ENCODE data around the gene AREL1.

The AREL1 gene

DNA sequence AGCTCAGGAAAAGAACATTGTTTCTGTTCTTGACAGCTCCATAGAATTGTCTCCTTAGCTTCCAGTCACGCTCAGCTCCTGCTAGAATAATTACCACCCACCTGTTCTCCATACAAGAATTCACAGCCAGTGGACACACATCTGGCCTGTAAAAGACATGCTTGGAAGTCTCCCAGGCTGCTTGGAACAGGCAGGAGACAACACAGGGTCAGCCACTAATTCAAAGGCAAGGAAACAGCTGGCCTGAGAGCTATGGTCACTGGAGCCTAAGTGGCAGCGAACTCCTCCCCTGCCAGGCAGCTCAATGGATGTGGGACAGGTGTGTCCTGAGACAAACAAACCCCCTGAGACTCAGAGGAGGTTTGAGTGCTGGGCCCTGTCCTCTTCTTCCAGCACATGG, 77.9 kb downstream of the AREL1 start:
- no peak for DNase-seq

- DNase-seq: no peak
Observed at GRCh38 chr14:74634481-74634880, 78.4 kb downstream of the AREL1 start.

DNA sequence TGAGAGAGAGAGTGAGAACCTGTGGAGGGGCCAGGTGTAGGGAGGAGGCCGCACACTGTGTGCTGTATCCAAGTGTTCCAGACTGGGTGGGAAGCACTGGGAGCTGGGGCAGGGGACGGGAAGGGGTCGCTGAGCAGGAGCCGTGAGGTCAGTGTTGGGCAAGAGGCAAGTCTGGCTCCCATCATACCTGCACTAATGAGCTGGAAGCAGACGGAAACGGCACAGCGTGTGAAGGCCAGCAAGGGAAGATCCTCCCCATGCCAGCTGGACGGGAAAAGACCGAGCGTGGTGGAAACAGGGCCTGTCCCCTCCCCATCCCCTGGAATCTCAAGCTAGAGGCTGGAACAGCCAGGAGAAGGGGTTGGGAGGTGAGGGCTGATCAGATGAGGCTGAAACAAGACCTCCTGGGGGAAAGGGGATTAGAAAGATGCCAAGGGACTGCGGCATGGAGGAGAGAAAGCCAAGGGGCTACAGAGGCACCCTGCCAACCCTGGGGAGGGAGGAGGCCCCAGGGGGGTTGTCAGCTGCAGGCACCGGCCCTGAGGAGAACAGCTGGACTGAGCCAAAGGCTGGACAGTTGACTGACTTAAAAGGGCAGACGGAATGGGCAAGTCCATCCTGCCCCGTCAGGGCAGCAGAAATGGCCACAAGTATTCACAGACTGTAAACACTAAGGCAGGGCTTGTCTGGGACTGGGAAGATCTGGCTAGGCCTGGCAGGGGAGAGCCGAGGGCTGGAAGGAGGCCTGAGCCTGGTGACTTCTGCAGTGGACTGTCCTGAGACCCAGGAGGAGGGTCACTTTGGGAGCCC, 81.8 kb downstream of the AREL1 start:
- no peak for DNase-seq

GRCh38 chr14:74628418-74628817, 84.5 kb downstream of the AREL1 start:
- DNase-seq: no peak

DNA sequence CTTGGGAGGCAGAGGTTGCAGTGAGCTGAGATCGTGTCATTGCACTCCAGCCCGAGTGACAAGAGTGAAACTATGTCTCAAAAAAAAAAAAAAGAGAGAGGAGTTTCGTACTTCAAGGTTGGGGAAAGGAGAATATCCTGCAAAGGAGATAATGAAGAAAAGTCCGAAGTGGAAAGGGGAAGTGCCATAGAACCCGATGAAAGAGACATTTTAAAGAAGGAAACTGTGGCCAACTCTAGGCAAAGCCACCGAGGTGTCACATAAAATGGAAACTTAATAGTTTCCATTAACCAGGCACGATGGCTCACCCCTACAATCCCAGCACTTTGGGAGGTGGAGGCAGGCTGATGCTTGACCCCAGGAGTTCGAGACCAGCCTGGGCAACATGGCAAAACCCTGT, 85.8 kb downstream of the AREL1 start:
- DNase-seq: no peak

GRCh38 chr14:74622257-74622656, 90.6 kb downstream of the AREL1 start:
- DNase-seq: no peak

DNA sequence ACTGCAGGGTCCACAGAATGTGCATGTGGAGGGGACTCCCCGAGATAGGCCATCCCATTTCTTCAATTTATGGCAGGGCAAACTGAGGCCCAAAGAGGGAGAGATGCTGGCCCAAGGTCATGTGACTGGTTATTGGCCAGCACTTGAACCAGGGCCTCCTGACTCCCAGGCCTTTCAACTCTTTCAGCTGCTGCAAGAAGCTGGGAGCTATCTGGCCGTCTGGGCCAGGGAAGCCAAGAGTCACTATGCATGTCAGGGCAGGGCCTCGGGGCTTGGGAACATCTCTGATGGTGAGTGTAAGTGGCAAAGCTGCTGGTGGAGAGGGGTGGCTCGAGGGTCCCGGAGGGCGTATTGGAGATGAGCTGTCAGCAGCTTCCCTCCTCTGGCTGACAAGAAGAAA, 91.3 kb downstream of the AREL1 start:
- no peak for DNase-seq

GRCh38 chr14:74620923-74621322, 92.0 kb downstream of the AREL1 start:
- DNase-seq: no peak

DNA sequence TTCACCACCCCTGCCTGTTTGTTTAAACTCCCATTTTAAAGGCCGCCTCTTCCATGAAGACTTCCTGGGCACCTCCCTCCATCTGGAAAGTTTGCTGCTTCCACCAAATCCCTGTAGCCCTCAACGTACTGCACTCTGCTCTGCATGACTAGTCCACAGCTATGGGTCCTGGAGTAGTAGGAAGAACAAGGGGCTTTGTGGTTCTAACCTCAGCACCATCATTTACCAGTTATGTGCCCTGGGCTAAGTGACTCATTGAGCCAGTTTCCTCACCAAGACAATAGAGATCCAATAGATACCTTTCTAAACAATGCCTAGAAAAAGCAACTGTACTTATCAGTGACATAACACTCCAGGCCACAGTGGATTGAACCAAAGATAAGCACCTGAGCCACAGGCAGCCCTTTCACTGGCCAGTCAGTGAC, 92.4 kb downstream of the AREL1 start:
- no peak for DNase-seq

GRCh38 chr14:74619672-74620131, 93.2 kb downstream of the AREL1 start:
- no peak for DNase-seq

GRCh38 chr14:74618078-74618952, 94.6 kb downstream of the AREL1 start:
- peak; percentile 53 for DNase-seq

GRCh38 chr14:74616996-74617700, 95.7 kb downstream of the AREL1 start:
- DNase-seq: no peak

DNA sequence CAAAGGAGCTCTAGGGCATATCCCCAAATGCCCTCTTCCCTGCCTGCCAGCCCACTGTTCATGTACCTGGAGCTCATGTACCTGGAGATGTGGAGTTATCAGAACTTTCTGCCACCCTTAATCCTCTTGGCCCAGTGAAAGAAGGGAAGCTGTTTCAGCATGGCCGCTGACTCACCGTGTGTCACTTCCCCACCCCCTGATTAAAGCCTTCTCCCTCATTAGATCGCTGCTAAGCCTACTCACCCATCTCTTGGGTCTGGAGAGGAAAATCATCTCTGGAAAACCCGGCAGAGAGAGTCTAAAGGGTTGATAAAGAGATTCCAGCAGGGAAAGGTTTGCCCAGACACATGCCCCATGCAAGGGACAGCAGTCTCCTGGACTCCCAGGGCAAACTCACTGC, 96.4 kb downstream of the AREL1 start:
- no peak for DNase-seq

GRCh38 chr14:74615735-74616134, 97.1 kb downstream of the AREL1 start:
- DNase-seq: no peak

- DNase-seq: no peak
Observed at GRCh38 chr14:74614508-74615495, 98.1 kb downstream of the AREL1 start.

GRCh38 chr14:74613211-74613914, 99.5 kb downstream of the AREL1 start:
- DNase-seq: no peak

DNA sequence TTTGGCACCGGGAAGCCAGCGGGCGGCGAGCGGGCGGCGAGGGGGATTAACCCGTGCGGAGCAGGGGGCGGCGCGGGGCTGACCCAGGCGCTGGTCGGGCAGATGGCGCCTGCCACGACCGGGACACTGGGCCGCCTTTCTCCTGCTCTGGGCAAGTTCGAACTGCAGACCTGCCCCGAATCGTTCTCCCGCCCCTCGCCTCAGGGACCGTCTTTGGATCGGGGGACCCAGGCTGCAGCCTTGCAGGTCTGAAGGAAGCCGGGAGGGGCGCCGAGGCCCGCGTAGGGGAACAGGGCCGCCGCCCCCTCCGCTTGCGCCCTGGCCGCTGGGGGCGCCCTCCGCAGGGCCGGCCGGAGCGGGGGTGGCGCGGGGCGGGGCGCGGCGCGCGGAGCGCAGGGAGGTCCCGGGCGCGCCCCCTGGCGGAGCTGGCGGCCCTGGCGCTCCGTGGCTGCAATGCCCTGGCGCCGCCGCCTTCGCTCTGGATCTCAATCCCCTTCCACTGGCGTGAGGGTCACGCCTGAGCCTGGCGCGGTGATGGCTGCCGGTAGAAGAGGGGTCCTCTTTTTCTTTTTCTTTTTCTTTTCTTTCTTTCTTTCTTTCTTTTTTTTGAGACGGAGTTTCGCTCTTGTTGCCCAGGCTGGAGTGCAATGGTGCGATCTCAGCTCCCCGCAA, 100.4 kb downstream of the AREL1 start:
- peak; percentile 83 for DNase-seq

DNA sequence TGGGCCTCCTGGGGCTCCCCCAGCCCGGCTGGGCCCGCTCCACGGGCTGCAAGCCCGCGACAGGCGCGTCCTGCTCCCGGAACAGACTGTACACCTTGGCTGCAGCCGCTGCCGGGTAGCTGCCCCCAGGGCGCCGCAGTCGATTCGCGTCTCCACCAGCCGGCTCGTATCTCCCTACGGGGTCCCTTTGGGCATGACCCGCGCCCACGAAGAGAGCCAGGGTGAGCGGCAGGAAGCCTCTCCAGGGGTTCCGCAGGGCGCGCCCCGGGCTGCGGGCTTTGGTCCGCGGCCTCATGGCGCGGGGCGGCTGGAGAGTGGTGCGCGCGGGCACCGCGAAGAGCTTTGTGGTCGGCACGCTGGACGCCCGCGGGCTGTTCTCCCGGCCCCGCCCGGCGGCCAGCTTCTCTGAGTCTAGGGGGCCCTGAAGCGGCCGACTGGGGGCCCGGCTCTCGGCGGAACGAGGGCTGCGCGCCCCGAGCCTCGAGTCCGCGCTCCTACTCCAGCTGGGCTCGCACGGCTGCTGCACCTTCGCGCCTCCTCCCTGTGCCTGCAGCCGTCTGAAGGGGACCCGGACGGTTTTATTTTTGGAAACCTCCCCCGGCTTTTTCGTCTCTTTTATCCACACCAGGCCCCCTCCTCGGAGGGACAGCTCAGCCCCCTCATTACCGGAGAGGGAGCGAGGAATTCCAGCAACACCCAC, 101.1 kb downstream of the AREL1 start, which contains the start of gene LTBP2:
LTBP2 (minus strand) TSS at position 588 of the 700 bp plus-strand sequence; CDS start at position 295, 293 bp downstream.
- DNase-seq: no peak

Measured in T-helper 9 cell (primary cell).